ENCODE results near the gene GCM1. TPM values are rescaled to one million over a fixed set of nuclear protein-coding genes. Genes with fewer than 3 reads are reported as not detected.

Gene GCM1
- polyA plus RNA-seq, 3 donors = 0.08 TPM; not detected in 2

- H3K36me3 ChIP-seq (replicated peaks in 1 of 2; ENCODE audit: control insufficient read depth in 1 of 2, insufficient read depth in 2 of 2, low read length in 2 of 2) = no peaks in the 10 kb centered on the region
- no peaks in the 10 kb centered on the region for H3K9me3 ChIP-seq (replicated peaks in 1 of 2; ENCODE audit: control insufficient read depth in 1 of 2, insufficient read depth in 1 of 2, low read length in 2 of 2)
- TF ChIP-seq, protein P1, sequence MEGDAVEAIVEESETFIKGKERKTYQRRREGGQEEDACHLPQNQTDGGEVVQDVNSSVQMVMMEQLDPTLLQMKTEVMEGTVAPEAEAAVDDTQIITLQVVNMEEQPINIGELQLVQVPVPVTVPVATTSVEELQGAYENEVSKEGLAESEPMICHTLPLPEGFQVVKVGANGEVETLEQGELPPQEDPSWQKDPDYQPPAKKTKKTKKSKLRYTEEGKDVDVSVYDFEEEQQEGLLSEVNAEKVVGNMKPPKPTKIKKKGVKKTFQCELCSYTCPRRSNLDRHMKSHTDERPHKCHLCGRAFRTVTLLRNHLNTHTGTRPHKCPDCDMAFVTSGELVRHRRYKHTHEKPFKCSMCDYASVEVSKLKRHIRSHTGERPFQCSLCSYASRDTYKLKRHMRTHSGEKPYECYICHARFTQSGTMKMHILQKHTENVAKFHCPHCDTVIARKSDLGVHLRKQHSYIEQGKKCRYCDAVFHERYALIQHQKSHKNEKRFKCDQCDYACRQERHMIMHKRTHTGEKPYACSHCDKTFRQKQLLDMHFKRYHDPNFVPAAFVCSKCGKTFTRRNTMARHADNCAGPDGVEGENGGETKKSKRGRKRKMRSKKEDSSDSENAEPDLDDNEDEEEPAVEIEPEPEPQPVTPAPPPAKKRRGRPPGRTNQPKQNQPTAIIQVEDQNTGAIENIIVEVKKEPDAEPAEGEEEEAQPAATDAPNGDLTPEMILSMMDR (IDR thresholded peaks at IDR 0.05) = no peak
- no peak overlapping the region for H3K27ac Mint-ChIP-seq
- H3K27me3 Mint-ChIP-seq (ENCODE audit: low read depth in 3 of 3) = peaks cover 1 to 7% (median 3%) of the 10 kb centered on the region in 3 donors
- no peak overlapping the region for H3K27ac ChIP-seq (ENCODE audit: low read depth in 1 of 2, low read length in 2 of 2)
- no peak for DNase-seq
- H3K9me3 Mint-ChIP-seq = no peaks in the 10 kb centered on the region
- H3K4me1 Mint-ChIP-seq = peaks cover 8% of the 10 kb centered on the region
- no peak overlapping the region for H3K4me3 Mint-ChIP-seq
- intact Hi-C loops (cut with micrococcal nuclease) = no loop called here
- H3K79me2 ChIP-seq (ENCODE audit: insufficient read depth, low read length) = no peaks in the 10 kb centered on the region
- H3K9ac ChIP-seq (ENCODE audit: insufficient read depth, low read length, poor library complexity, severe bottlenecking) = no peak overlapping the region
- no peaks in the 10 kb centered on the region for H4K20me1 ChIP-seq (ENCODE audit: insufficient read depth, low read length)
- H2AFZ ChIP-seq (ENCODE audit: insufficient read depth, low read depth, low read length, poor library complexity, severe bottlenecking) = no peak overlapping the region
- H3K27me3 ChIP-seq (ENCODE audit: control insufficient read depth in 2 of 2, insufficient read depth in 2 of 2, low read length in 2 of 2) = no peaks in the 10 kb centered on the region
- no peak overlapping the region for H3K4me3 ChIP-seq (replicated peaks in 1 of 3; ENCODE audit: low read depth in 2 of 3, low read length in 3 of 3)
- WGBS (ENCODE audit: insufficient coverage) = 100% methylated on average over 1 of the region's 3 CpGs
- no peaks in the 10 kb centered on the region for H3K36me3 Mint-ChIP-seq
- H3K4me2 ChIP-seq (replicated peaks; ENCODE audit: extremely low read depth, low read length, poor library complexity, severe bottlenecking) = no peak overlapping the region
- no peaks in the 10 kb centered on the region for H3K4me1 ChIP-seq (ENCODE audit: control insufficient read depth in 1 of 2, insufficient read depth in 2 of 2, low read length in 2 of 2)
Observed at GRCh38 chr6:53136000-53136609, 12.5 kb downstream of the GCM1 start.

- no peaks in the 10 kb centered on the region for H3K9me3 ChIP-seq (replicated peaks in 1 of 2; ENCODE audit: control insufficient read depth in 1 of 2, insufficient read depth in 1 of 2, low read length in 2 of 2)
- H3K4me1 Mint-ChIP-seq = peaks cover 3% of the 10 kb centered on the region
- intact Hi-C loops (cut with micrococcal nuclease) = no loop called here
- WGBS (ENCODE audit: insufficient coverage) = 80% methylated on average over 1 of the region's 8 CpGs
- no peaks in the 10 kb centered on the region for H3K36me3 Mint-ChIP-seq
- H3K36me3 ChIP-seq (replicated peaks in 1 of 2; ENCODE audit: control insufficient read depth in 1 of 2, insufficient read depth in 2 of 2, low read length in 2 of 2) = no peaks in the 10 kb centered on the region
- no peak overlapping the region for H3K9ac ChIP-seq (ENCODE audit: insufficient read depth, low read length, poor library complexity, severe bottlenecking)
- no peak overlapping the region for H3K27ac Mint-ChIP-seq
- H3K79me2 ChIP-seq (ENCODE audit: insufficient read depth, low read length) = no peaks in the 10 kb centered on the region
- H3K4me3 Mint-ChIP-seq = no peak overlapping the region
- H4K20me1 ChIP-seq (ENCODE audit: insufficient read depth, low read length) = no peaks in the 10 kb centered on the region
- peaks cover 3 to 7% (median 4%) of the 10 kb centered on the region in 3 donors for H3K27me3 Mint-ChIP-seq (ENCODE audit: low read depth in 3 of 3)
- no peak overlapping the region for H2AFZ ChIP-seq (ENCODE audit: insufficient read depth, low read depth, low read length, poor library complexity, severe bottlenecking)
- no peak overlapping the region for H3K27ac ChIP-seq (ENCODE audit: low read depth in 1 of 2, low read length in 2 of 2)
- H3K4me1 ChIP-seq (ENCODE audit: control insufficient read depth in 1 of 2, insufficient read depth in 2 of 2, low read length in 2 of 2) = no peaks in the 10 kb centered on the region
- H3K4me3 ChIP-seq (replicated peaks in 1 of 3; ENCODE audit: low read depth in 2 of 3, low read length in 3 of 3) = no peak overlapping the region
- H3K4me2 ChIP-seq (replicated peaks; ENCODE audit: extremely low read depth, low read length, poor library complexity, severe bottlenecking) = no peak overlapping the region
- no peak for DNase-seq
- no peaks in the 10 kb centered on the region for H3K27me3 ChIP-seq (ENCODE audit: control insufficient read depth in 2 of 2, insufficient read depth in 2 of 2, low read length in 2 of 2)
- no peaks in the 10 kb centered on the region for H3K9me3 Mint-ChIP-seq
- TF ChIP-seq, protein P1 (IDR thresholded peaks at IDR 0.05) = no peak
Observed at GRCh38 chr6:53134601-53135235, 13.9 kb downstream of the GCM1 start.
